ENCODE data around the gene RAB11FIP4. TPM values are rescaled to one million over a fixed set of nuclear protein-coding genes. Genes with fewer than 3 reads are reported as not detected.

Gene RAB11FIP4
- total and polyA plus RNA-seq, 2 of the 13 experiments (the other 11 are each of a cell fraction or from before 2014, with no cell fraction given), result 28.0 to 89.3 TPM

DNA sequence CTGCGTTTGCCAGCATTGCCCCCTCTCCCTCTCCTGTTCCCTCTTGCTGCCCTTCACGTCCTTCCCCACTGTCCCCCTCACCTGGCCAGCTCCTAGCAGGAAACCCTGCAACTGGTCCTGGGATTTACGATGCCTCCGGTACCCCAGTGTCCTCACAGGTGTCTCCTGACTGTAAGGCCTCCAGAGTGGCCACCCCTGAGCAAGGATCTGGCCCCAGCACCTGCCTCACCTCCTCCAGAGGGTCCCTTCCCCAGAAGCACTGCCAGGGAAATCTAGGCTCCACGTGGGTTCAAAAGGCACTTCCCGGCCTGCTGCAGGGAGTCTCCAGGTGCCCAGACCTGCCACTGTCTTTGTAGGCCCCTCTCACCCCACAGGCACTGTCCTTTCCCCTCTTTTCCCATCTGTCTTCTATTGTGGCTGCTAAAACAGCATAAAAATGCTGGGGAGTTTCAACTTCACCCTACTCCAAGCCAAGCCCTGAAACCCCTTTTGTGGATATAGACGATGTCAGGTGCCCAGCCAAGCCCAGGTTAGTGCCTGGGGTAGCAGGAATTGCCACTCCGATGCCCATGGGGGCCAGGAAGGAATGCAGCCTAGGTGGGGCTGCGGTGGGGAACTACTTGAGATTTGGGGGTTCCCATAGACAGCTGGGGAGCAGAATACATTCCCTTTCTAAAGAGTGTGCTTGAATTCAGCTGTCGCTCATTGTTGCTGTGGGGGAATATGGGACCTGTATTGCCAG, 25.7 kb downstream of the RAB11FIP4 start:
- BruUV-seq (replicated peaks), result no TSS peak
- intact Hi-C loops (cut with micrococcal nuclease; ENCODE audit: unreplicated experiment) (no loop called here), in situ Hi-C loops (cut with HindIII; ENCODE audit: extremely low pct_ligation_motif_present, low pct_unique_long_range_greater_than_20kb) (no loop called here)
- Histone ChIP-seq H3K4me1 (ENCODE audit: insufficient read depth, low read length) (peaks cover 35% of the 10 kb centered on the region), H3K4me3 (replicated peaks in 1 of 3; ENCODE audit: insufficient read depth in 1 of 3, low read depth in 2 of 3, low read length in 3 of 3) (peak overlapping the region in 1 of 3 experiments; percentile 36; a peak in 1 of 6 replicates), H2AFZ (ENCODE audit: low read length) (no peak overlapping the region), H3K27ac (ENCODE audit: extremely low read length, insufficient read depth, low read length) (no peak overlapping the region), H3K4me2 (ENCODE audit: low read depth, low read length) (peak overlapping the region; percentile 78), H3K79me2 (ENCODE audit: insufficient read depth, low read length) (no peaks in the 10 kb centered on the region), H3K9me3 (ENCODE audit: low read length) (no peaks in the 10 kb centered on the region), H3K9ac (ENCODE audit: insufficient read depth, low read depth, low read length) (no peak overlapping the region), H3K36me3 (replicated peaks in 1 of 2; ENCODE audit: control insufficient read depth in 1 of 2, insufficient read depth in 2 of 2, low read length in 2 of 2) (no peaks in the 10 kb centered on the region), H4K20me1 (ENCODE audit: insufficient read depth, low read length) (no peaks in the 10 kb centered on the region), H3K27me3 (ENCODE audit: control insufficient read depth in 1 of 2, insufficient read depth in 2 of 2, low read length in 2 of 2) (peaks cover 0 to 19% of the 10 kb centered on the region in 2 experiments; a peak in 2 of 5 replicates)
- ChIA-PET CTCF (ENCODE audit: low intra/inter-chr PET ratio, low total read pairs) (no interaction called here), POLR2A (interaction anchor here (1.2 kb wide), 1 partner anchor 8 kb away, joined by 6 read pairs; no protein-coding TSS in a partner anchor)
- FAIRE-seq (no peak), ATAC-seq (peak; percentile 6; the same call in 2 of the 3 replicates), DNase-seq (ENCODE audit: low spot score) (no peak)
- TF ChIP-seq, protein P1, sequence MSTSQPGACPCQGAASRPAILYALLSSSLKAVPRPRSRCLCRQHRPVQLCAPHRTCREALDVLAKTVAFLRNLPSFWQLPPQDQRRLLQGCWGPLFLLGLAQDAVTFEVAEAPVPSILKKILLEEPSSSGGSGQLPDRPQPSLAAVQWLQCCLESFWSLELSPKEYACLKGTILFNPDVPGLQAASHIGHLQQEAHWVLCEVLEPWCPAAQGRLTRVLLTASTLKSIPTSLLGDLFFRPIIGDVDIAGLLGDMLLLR (CRISPR knock-in tag; IDR thresholded peaks at IDR 0.05), result no peak
- TF ChIP-seq TMF1 (CRISPR knock-in tag; IDR thresholded peaks at IDR 0.05; ENCODE audit: low read depth), result no peak
- TF ChIP-seq NR2F2 (IDR thresholded peaks at IDR 0.05; ENCODE audit: borderline replicate concordance, low read depth), result no peak
- no peak for TF ChIP-seq BRCA1 (CRISPR knock-in tag; IDR thresholded peaks at IDR 0.05)
- TF ChIP-seq MAX (IDR thresholded peaks at IDR 0.05), result no peak
- TF ChIP-seq ZNF747 (CRISPR knock-in tag; IDR thresholded peaks at IDR 0.05; ENCODE audit: borderline replicate concordance), result no peak
- no peak for TF ChIP-seq GTF3A (CRISPR knock-in tag; conservative IDR thresholded peaks at IDR 0.05)
- no peak for TF ChIP-seq PLRG1 (conservative IDR thresholded peaks at IDR 0.05)
- no peak for TF ChIP-seq LBX2 (CRISPR knock-in tag; IDR thresholded peaks at IDR 0.05; ENCODE audit: borderline replicate concordance)
- WGBS (ENCODE audit: low lambda C conversion rate), result 44% methylated on average over 10 of the region's 10 CpGs

Measured in HepG2 (cell line).